TTC549 (cell line): Measurements from ENCODE around the gene BICC1.

Experiments used
- FAIRE-seq: peaks from 2 replicates; lab custom pipeline; 2012; peaks lifted over from hg19 to GRCh38; lab: Jason Lieb, UNC

Gene BICC1

DNA sequence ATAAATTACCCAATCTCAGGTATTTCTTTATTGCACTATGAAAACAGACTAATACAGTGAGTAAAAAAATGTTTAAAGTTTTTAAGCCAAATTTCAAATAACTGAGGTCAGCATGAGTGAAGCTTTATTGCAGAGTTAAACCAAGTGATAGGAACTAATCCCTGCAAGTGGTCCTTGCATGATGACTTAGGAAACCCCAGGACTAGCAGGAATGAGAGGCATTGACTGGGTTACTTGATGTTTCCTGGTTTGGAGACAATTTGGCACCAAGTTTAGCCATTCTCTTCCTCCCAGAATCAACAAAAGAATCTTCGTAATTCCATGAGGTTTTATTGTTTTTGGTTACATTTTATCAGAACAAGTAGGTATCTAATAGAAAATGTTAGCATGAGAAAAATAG lies 194.2 kb downstream of the BICC1 start:
- FAIRE-seq = no peak

DNA sequence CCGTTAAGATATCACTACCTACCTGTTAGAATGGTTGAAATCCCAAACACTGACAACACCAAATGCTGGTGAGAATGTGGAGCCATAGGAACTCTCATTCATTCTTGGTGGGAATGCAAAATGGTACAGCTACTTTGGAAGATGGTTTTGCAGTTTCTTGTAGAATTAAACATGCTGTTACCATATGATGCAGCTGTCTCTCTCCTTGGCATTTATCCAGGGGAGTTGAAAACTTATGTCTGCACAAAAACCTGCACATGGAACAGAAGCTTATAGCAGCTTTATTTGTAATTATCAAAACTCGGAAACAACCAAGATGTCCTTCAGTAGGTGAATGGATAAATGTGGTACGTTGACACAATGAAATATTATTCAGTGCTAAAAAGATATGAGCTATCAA lies 199.5 kb downstream of the BICC1 start:
- FAIRE-seq = no peak

GRCh38 chr10:58712982-58713381 lies 200.3 kb downstream of the BICC1 start:
- no peak for FAIRE-seq

DNA sequence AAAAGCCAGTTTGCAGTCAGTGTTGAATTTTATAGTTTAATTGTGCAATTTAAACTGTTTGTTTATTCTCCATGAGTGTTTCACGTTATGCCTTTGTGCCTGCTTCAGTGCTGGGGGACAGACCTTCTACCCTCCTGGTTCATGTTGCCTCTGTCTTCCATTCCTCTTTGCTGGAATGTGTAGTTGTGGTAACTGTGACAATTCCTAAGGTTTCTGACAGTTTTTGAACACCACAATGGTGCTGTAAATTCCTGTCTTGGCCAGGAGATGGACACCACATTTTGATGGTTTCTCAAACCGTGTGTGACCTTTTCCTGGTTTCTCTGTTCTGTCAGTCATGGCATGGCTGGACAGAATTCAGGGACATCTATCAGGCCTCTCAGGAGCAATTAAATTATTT lies 201.7 kb downstream of the BICC1 start:
- no peak for FAIRE-seq

DNA sequence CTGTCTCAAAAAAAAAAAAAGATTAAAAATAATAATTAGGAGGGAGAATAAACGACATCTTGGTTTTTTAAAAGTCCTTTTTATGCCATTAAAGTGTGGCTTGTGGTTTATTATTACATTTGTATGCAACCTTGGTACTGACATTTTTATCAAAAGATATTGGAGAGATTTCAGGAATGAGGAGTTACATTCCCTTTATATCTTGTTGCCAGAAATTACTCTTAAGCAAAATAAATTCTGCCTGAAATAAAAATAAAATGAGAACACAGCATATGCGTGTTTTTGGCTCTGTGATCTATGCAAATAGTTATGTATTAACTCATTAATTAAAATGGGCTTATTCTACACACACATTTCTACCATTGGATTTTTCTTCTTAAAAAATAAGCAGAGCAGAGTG lies 202.4 kb downstream of the BICC1 start:
- FAIRE-seq = no peak

GRCh38 chr10:58718596-58718995 lies 205.9 kb downstream of the BICC1 start:
- no peak for FAIRE-seq

DNA sequence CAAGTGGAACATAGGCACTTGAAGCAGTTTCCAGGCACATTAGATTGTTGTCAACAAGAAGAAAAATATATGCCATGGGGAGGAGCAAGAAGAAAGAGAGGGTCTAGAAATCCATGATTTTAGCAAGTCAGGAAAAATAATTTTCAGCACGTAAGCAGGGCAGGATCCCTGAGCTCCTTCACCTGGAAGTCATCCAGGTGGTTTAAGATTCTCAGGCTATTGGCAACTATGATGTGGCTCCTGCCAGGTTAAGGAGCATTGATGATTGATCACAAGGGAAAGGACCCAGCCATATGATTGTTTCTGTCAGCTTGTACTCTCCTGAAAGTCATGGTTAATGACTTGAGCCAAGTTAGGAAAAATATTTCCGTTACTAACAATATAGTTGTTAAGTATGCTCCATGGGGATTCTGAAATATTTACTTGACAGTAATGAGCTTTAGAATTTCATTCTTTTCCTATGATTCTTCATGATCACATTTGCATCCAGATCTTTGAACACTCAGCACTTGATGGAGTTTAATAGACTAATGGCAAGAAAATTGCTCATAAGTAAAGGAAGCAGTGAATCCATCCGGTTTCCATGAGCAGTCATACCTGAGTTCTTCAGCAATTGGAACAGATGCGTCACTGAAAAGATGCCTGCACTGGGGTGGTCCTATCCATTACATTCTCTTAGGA lies 209.1 kb downstream of the BICC1 start:
- FAIRE-seq = no peak

DNA sequence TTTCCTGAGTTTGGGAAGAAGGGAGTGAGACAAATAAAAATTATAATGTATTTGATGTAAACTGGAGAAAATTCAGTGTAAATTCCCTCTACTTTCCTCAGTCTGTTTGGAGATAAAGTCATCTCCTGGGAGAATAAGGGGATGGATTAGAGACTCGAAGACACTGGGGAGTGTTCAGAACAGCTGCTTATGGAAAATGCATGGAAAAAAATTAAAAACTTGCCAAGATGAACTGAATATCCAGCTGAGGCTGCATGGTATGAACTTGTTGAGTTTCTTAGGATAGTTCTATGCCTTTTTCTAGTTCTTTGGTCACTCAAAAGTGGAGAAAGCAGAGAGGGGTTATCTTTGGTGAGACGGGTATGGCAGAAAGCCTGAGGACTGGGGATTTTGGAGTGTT lies 210.5 kb downstream of the BICC1 start:
- no peak for FAIRE-seq

- no peak for FAIRE-seq
Observed at GRCh38 chr10:58723966-58724365, 211.3 kb downstream of the BICC1 start.

DNA sequence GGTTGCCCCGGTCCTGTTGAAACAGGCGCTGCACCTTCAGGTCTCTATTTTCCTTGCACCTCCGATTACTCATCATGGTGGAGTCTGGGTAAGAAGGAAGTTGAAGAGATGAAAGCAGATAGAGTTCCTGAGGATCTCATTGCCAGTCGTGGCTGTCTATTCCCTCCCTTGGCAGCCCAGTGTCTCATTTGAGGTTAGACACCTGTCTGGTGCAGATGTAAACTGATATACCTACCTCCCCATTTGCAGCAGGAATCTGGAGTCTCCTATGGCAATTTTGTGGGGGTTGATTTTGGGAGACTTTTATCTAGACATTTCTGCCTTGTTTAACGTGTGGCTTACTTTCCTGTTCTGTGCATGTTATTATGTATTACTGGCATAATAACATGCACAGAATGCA lies 212.1 kb downstream of the BICC1 start:
- FAIRE-seq = no peak

GRCh38 chr10:58725901-58726300 lies 213.2 kb downstream of the BICC1 start:
- no peak for FAIRE-seq

DNA sequence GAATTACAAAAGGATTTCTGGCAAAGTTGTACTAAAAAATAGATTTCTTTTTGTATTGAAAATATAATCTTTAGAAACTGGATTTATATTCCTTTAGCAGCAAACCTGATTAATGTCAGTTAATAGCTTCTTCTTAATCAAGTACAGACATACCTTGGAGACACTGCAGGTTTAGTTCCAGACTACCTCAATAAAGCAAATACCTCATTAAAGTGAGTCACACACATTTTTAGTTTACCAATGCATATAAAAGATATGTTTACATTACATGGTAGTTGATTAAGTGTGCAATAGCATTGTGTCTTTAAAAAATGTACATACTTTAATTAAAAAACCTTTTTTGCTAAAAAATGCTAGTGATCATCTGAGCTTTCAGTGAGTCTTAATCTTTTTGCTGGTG lies 215.0 kb downstream of the BICC1 start:
- no peak for FAIRE-seq

DNA sequence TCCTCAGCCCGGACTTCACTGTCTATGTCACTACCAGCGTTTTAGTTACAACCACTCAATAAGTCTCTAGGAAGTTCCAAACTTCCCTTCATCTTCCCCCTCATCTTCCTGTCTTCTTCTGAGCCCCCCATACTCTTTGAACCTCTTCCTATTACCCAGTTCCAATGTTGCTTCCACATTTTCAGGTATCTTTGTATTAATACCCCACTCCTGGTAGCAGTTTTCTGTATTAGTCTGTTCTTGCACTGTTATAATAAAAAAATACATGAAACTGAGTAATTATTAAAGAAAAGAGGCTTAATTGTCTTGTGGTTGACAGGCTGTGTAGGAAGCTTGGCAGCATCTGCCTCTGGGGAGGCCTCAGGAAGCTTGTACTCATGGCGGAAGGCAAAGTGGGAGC lies 218.6 kb downstream of the BICC1 start:
- FAIRE-seq = no peak

- no peak for FAIRE-seq
Observed at GRCh38 chr10:58733436-58733835, 220.8 kb downstream of the BICC1 start.

DNA sequence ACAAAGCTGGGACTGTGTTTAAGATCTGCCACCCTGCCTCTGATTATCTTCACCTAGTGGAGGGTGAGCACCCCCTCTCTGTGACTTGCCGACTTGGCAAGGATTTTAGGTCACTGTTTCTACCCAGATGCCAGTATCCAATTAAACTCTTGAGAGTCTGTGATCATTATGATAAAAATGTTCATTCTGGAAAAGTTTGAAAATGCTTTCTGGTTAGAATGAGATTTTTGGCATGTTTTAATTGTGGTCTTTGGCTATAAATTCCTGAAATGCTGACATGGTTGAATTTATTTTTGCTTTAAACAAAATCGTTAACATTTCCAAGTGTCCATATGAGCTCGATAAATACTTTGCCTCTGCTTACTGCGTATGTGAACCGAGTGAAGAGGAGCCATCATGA lies 221.4 kb downstream of the BICC1 start:
- FAIRE-seq = no peak

- FAIRE-seq = no peak
Observed at GRCh38 chr10:58734664-58735063, 222.0 kb downstream of the BICC1 start.

DNA sequence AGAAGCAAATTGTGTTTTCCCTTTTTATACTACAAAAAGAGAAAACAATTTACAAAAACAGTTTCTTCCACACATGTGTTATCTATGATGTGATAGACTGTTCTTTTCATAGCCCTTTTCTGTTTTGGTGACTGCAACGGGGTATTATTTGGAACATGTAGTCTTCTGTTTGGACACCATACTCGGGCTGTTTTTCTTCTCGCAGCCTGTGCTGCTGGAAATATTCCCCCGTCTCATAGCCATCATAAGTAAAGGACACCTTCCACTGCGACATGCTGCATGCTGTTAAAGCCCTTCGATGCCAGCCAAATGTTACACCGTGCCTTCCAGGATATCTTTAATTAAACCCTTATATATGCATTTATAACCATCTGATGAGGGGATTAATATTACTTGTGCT lies 222.4 kb downstream of the BICC1 start:
- no peak for FAIRE-seq

GRCh38 chr10:58740620-58741369 lies 228.1 kb downstream of the BICC1 start:
- FAIRE-seq = no peak

DNA sequence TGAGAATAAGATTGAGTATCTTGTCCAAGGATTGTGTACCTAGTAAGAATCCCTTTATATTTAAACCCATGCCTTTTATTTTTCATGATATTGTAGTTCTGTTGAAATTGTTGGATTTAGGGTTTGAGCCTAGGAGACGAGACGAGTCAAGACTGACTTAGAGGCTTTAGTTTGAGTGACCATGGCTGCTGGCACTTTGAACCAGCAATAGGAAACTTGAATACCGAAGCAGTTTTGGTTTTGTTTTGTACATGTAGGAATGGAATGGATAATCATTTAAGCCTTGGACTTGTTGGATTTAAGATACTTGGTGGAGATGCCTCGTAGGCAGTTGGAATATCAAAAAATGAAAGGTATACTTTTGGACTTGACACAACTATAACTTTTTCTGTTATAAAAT lies 229.0 kb downstream of the BICC1 start:
- no peak for FAIRE-seq

DNA sequence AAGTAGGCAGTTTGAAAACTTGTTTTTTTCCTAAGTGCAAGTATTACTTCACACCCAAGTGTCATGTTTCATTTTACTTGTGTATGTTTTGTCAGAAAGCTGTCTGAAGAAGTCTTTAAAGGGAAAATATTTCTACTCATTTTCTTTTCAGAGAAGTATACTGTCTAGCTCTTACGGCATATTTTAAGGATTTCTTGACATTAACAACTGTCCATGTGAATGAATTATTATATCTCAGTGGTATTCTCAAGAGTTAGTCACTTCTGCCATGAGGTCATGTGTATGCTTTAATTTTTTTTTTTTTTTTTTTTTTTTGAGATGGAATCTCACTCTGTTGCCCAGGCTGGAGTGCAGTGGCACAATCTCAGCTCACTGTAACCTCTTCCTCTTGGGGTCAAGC lies 229.5 kb downstream of the BICC1 start:
- no peak for FAIRE-seq

DNA sequence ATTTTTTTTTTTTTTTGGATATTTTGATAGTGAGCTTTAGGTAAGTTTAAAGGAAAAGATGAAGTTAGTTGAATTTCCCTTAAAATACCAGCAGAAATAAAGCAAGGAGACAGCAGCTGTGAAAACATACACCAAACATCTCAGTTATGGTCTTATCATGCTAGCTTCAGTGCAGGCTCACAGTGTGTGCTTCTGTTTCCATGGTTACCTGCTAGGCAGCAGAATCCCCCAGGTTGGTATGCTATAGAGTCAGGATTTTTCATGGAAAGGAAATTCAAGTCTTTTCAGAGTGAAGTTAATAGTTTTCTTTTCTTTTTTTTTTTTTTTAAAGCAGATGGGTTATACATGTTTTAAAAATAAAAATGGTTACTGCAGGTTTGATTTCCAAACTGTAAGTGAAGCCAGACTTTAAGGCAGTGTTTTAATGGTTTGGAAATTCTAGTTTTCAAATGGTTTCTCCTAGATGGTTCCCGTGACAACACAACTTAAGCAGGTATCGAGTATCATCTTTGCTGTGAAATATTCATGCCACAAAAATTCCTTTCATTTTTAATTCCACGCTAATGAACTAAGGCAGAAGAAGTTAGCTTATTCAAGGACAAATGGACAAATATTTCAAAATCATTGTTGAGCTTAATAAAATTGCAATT lies 230.9 kb downstream of the BICC1 start:
- no peak for FAIRE-seq

DNA sequence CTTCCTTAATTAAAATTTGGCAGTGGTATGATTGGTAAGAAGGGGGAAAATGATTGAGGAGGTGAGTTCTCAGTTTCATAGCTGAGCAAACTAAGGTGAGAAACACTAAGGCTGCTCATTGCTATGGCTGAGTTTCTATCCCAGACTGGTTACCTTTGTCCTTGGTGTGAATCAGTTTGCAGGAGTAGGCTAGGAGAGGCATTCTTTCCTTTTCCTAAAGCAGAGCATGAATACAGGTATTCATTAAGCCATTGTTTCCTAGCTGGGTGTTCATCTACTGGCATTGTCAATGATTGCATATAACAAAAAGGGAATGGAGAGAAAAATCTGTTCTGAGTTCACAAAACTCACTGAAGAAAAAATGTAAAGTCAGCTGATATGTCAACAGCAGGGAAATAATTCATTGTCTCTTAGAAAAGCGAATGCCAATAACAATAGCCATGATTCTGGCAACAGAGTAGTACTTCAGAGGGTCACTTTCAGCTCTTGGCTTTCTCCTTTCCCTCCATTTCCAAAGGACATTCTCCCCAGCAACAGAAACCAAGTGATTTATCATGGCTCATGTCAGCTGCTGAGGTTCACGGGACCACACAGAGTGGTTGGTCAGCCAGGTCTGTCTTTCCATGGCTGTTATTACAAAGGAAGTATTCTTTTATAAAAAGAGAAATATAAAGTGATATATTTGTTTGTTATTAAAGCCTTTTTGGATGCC lies 234.0 kb downstream of the BICC1 start:
- no peak for FAIRE-seq

DNA sequence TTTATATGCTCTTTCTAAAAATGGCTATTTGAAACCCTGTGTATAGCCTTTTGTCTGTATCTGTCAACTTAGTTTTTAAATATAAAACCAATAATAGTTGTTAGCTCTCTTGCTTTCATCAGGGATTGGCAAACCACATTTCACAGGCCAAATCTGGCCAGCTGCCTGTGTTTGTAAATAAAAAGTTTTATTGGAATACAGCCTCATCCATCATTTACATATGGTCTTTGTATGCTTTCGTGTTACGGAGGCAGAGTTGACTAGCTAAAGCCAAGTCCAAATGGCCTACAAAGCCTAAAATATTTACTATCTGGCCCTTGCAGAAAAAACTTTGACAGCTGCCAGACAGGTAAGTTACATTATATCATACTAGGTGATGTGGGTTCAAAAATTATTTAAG lies 235.0 kb downstream of the BICC1 start:
- FAIRE-seq = no peak
